ENCODE data around the gene FBXW11.

FBXW11 gene

GRCh38 chr5:171855798-171856763, 150.4 kb downstream of the FBXW11 start:
- DNase-seq, result no peak

- DNase-seq, result no peak
Measured at GRCh38 chr5:171855265-171855664, 151.2 kb downstream of the FBXW11 start.

- no peak for DNase-seq
Measured at GRCh38 chr5:171852255-171852681, 154.2 kb downstream of the FBXW11 start.

GRCh38 chr5:171851251-171851650, 155.2 kb downstream of the FBXW11 start:
- DNase-seq, result no peak

DNA sequence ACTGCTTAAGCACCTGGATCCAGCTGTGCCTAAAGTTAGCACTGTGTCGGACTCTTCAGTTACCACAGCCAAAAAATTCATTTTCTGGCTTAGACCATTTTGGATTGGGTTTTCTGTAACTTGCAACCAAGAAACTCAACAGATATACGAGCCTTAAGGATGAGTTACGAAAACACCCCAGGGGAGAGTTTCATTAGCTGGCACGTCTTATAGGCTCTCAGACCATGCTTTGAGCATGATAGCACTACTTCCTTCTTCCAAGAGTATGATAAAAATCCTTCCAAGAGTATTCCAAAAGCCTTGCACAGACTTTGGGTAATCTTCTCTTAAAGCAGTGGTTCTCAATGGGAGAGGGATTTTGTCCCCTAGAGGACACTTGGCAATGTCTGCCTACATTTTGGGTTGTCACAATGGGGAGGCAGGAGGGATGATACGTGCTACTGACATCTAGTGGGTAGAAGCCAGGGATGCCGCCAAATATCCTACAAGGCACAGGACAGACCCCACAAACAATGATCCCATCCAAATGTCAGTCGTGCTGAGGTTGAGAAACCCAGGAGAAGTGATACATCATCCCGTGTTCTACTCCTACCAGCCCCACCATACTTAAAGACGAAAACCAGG, 156.0 kb downstream of the FBXW11 start:
- no peak for DNase-seq

DNA sequence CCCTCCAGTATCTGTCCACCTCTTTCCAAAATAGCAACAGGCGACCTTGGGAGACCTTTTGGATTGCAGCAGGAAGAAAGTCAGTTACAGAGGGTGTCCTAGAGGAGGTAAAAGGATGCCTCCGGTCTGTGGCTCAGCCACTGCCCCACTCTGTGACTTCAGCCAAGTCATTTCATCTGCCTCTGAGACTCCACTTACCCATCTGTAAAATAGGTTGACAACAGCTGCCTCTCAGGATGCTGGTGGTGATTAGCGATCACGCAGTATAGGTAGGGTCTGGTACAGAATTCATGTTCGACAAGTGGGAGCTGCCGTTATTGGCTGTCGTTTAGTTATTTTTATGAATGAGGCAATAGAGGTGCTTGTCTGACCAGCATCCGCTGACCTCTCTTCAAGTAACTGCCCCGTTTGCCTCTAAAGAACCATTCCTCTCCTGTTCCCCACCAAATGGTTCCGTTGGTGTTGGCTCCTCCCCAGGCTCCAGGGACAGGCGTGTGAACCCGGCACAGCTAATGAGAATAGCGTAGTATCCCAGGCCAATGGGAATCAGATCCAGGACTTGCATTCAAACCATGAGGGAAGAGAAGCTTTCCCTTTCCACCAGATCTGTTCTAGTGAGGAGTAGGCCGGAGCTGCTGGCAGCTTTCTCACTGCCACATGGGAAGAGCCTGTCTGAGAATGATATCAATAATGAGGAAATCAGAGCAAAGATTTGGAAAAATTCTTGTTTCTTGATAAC, 156.7 kb downstream of the FBXW11 start:
- DNase-seq, result no peak

DNA sequence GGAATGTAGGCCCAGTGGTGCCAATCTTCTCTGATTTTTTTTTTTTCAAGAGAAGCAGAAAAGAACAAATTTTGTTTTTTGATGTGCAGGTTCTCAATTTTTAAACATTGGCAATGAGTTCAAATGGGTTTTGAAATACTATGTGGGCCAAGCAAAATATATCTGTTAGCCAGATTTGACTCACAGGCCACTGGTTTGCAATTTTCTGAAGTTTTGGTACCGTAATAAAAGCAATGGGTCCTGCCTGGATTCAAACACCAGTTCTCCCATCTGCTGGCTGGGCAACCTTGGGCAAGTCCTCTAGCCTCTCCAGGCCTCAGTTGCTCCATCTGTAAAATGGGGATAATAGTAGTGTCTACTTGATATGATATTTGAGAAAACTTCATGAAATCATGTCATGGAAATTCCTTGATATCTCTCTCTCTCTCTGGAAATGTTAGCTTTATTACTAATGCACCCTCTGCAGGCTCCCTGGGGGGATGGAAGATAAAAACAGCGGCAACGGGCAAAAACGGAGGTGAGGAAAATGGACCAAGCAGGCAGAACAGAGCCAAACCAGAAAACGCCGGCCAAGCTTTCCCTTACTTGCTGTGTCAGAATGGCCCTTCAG, 157.4 kb downstream of the FBXW11 start:
- DNase-seq, result no peak

- no peak for DNase-seq
Measured at GRCh38 chr5:171848486-171848885, 158.0 kb downstream of the FBXW11 start.

DNA sequence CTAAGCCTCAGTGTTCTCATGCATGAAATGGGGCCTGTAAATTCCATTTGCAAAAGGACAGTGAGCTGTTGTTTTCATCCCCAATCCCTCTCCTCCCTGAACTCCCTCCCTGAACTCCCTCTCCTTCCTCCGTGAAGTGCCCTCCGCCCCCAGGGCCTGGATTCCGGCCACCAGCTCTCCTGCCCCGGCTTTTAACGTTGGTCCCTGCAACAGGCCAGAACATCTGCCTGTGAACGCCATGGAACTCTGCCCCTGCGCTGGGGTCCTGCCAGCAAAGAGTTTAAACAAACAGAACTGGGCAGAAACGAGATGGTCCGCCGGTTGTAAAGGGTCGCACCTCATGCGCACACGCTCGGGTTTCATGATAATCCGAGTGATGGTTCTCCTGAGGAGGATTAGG, 158.4 kb downstream of the FBXW11 start:
- DNase-seq, result no peak

GRCh38 chr5:171847026-171847425, 159.4 kb downstream of the FBXW11 start:
- DNase-seq, result no peak

DNA sequence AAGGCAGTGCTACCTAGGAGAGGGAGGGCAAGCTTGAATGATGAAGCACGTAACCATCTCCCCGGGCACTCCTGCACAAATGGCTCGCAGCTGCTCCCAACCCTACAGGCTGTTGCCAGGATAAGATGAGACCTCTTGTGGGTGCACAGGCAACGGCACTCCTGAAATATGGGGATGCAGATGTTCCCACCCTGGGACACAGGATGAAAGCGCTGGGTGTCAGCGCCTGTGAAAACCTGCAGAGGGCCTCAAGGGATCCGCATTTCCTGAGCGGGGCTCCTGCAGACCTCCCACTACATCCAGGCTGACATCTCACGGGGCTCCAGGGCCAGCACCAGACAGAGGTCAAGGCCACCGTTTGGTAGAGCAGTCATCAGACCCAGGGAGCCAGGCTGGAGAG, 160.1 kb downstream of the FBXW11 start:
- peak; percentile 53 for DNase-seq

DNA sequence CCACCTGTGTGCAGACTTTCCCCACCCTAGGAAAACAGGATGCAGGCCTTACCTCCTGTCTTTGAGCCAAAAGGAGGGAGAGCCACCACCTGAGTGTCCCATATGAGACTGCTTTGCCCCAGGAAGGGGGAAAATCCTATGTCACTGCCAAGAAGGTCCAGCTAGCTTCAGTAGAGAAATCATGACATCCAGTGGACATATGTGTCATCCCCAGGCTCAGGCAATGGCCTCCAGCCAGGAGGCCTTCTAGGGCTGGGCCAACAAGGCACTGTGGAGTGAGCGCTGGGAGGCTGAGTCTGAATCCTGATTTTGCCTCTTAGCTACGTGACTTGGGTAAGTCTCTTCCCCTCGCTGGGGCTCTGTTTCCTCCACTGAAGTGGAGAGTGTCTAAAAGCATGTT, 160.6 kb downstream of the FBXW11 start:
- DNase-seq, result no peak

GRCh38 chr5:171845040-171845630, 161.3 kb downstream of the FBXW11 start:
- DNase-seq, result no peak

GRCh38 chr5:171842777-171843328, 163.6 kb downstream of the FBXW11 start:
- DNase-seq, result no peak

DNA sequence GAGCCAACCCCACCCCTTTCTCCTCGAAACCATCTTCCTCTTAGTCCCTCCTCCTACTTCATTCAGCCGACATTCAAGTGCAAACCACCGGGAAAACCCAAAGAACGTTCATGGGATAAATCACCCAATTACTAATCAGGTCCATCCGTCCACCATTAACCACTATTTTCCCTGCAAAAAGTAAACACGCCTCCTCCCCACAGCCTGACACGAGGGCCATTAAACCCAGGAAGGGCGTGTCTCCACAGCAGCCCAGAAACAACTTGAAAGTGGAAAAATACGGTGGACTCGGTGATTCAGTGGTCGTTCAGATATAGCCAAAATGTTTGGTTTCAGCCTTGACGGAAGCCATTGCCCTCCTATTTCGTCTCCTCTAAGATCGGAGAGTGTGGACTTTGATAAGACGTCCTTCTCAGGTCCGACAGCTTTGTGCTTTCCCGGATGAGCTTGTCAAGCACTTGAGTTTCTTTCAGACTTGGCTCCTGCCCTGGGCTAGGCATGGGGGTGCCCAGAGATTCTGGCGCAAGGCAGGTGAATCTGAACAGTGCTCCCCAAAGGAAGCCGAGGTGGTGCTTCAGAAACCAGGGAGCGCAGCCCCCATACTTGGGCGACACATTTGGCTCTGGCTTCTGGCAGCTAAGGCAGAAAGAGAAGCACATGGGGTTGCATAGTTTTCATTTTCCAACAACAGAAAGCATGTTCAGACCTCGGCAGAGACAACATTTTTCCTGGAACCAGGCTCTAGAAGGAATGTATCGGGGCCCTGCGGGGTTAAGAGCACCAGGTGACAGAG, 164.3 kb downstream of the FBXW11 start:
- DNase-seq, result no peak

DNA sequence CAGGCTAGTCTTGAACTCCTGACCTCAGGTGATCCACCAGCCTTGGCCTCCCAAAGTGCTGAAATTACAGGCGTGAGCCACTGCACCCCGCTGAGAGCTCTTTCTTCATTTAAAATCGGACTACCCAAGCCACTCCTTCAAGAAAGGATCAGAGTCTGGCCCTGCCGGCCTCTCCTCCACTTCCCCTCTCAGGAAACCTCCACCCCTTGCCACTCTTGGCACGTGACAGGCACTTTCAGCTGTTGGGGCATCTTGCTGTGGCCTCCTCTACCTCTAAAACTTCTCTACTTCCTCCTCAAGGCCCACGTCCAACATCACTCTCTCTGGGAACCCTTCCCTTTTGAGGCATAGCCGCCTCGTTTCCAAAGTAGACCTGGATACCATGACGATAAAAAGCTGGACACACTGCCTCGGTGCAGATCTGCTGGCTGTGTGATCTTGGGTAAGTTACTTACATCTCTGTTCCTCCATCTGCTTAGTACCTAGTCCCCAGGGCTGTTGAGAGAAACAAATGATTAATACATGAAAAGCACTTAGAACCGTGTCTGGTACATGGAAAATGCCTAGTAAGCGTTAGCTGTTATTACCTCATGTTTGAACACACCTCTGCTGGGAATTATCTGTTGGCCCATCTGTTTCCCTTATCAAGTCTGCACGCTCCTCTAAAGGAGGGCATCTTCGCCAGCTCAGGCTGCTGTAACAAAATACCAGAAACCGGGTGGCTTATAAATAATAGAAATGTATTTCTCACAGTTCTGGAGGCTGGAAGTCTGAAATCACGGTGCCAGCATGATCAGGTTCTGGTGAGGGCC, 165.5 kb downstream of the FBXW11 start:
- no peak for DNase-seq

DNA sequence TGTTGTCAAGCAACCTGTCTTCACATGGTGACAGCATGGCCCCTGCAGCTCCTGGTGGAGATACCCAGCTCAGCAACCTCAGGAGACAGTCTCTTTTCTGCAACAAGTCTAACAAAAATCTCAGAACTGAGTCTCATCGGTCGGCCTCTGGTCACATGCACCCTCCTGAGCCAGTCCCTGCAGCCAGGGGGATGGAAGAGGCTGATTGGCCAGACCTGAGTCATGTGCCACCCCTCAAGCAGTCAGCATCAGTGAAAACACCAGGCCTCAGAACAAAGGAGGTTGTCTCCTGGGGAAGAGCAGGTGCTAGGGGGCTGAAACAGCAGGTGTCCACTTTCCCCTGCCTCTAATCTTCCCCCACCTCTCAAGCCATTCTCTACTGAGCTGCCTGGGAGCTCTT, 166.4 kb downstream of the FBXW11 start:
- DNase-seq, result no peak

- no peak for DNase-seq
Measured at GRCh38 chr5:171839112-171839511, 167.3 kb downstream of the FBXW11 start.

DNA sequence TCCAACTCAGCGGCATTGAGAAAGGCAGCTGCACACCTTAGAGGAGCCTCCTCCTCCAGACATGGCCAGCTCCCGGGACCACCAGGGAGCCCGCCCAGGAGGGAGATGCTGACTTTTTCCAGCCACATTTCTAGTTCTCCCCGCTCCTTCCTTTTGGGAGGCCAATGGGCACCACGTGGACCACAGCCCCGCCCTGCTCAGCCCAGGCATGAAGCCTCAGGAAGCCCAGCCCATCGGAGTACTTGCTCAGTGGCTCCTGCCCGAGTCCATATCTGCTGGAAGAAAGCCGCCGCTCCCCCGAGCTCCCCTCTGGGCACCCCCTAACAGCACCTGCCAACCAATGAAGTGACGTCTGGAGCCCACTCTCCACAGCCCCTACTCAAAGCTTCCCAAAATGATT, 168.4 kb downstream of the FBXW11 start:
- no peak for DNase-seq

DNA sequence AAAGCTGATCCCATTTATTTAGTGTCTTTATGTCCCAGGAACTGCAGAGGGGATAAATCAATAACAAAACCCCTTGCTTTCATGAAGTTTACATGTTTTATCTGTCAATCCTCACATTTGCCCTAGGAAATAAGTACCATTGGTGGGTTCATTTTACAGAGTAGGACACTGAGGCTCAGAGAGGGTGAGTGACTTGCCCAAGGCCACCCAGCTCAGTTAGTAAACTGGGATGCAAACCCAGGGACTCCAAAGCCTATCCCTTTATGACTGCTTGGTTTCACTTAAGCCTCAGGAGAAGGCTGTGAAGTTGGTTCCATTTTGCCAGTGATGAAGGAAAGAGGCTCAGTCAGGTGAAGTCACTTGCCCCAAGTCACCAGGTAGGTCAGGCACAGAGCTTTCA, 168.9 kb downstream of the FBXW11 start:
- no peak for DNase-seq

- no peak for DNase-seq
Measured at GRCh38 chr5:171835066-171835465, 171.4 kb downstream of the FBXW11 start.

All from NCI-H1694 (cell line).